ENCODE measurements around the gene PRRT3. TPM values are rescaled to one million over a fixed set of nuclear protein-coding genes. Genes with fewer than 3 reads are reported as not detected.

The PRRT3 gene
- total and polyA plus RNA-seq, 2 of the 8 experiments (the other 6 are each of a cell fraction or from before 2014, with no cell fraction given): 9.0 to 9.2 TPM

DNA sequence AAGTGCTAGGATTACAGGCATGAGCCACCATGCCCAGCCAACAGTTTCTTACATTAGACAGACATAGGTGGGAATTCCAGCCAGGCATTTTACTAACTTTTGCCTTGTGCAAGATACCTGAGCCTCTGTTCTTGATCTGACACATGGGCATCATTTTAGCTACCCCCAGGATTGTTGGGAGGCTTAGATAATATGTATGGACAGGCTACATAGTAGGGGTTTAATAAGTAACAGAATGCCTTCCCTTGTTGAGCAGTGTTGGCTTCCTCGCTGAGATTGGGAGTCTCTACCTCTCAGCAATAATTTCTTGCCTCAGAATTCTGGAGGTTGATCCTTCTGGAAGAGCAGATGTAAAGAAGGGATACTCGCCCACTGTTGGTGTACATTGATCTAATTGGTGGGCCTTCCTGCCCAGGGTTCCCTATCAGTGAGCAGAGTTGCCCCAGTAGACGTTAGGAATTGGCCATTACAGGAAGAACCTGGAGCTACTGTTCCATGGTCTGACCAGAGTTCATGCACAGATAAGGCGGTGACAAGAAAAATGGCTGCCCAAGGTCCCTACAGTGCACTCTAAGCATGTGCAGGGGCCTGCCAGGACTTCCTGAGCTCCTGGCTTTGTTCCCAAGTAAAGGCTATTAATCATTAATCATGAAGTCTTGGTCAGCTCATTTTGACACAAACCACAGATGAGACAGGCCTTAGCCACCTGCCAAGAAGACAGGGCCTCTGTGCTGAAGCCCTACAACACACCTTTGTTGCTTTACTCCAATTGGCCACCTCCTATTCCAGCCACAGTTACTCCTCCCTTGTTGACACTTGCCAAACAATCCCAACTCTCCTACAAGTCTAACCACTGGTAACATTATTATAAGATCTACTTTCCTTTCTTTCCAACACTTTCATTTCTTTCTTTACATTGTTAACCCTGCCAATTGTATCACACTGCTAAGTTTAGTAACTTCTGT is 54.5 kb downstream of the PRRT3 start:
- Histone ChIP-seq H3K4ac (replicated peaks; ENCODE audit: insufficient read length, low read depth, low read length) (no peak overlapping the region), H3K79me2 (ENCODE audit: control insufficient read depth in 1 of 2, insufficient read depth in 2 of 2, low read length in 2 of 2) (peaks cover 0 to 5% of the 10 kb centered on the region in 2 experiments; a peak in 1 of 4 replicates), H3K4me1 (replicated peaks in 1 of 4; ENCODE audit: control insufficient read depth in 3 of 4, insufficient read depth in 4 of 4, low read length in 3 of 4) (peaks cover 0 to 9% (median 7%) of the 10 kb centered on the region in 4 experiments; a peak in 6 of 7 replicates), H3K23me2 (ENCODE audit: low read depth, low read length) (no peaks in the 10 kb centered on the region), H4K5ac (ENCODE audit: insufficient read length, low read depth, low read length) (no peak overlapping the region), H4K20me1 (replicated peaks in 1 of 2; ENCODE audit: control insufficient read depth in 1 of 2, insufficient read depth in 2 of 2, low read length in 2 of 2) (no peaks in the 10 kb centered on the region), H3K56ac (replicated peaks; ENCODE audit: insufficient read length, low read depth, low read length) (no peak overlapping the region), H3K18ac (ENCODE audit: extremely low read depth, low read length) (no peak overlapping the region), H3K36me3 (ENCODE audit: control insufficient read depth in 2 of 4, insufficient read depth in 4 of 4, low read length in 3 of 4) (peaks cover 8 to 14% (median 11%) of the 10 kb centered on the region in 4 experiments; a peak in 7 of 8 replicates), H3K23ac (ENCODE audit: insufficient read length) (no peak overlapping the region), H2BK120ac (replicated peaks; ENCODE audit: low read depth, low read length) (no peak overlapping the region), H3K9ac (replicated peaks in 1 of 4; ENCODE audit: extremely low read depth in 1 of 4, low read depth in 3 of 4, low read length in 3 of 4) (no peak overlapping the region), H2AK5ac (ENCODE audit: low read depth, low read length) (no peak overlapping the region), H4K91ac (replicated peaks; ENCODE audit: insufficient read length, low read length) (no peak overlapping the region), H3K79me1 (ENCODE audit: low read depth, low read length) (no peaks in the 10 kb centered on the region), H4K8ac (ENCODE audit: extremely low read depth, insufficient read depth, low read length) (no peak overlapping the region), H2BK12ac (ENCODE audit: low read depth, low read length) (no peak overlapping the region), H2BK20ac (ENCODE audit: low read length) (no peak overlapping the region), H3K4me3 (ENCODE audit: extremely low read depth in 1 of 4, insufficient read depth in 2 of 4, low read depth in 3 of 4, low read length in 4 of 4) (no peak overlapping the region), H2BK5ac (ENCODE audit: low read depth, low read length) (no peak overlapping the region), H3K4me2 (ENCODE audit: insufficient read depth in 1 of 2, low read depth in 2 of 2, low read length in 2 of 2) (no peak overlapping the region), H3K27ac (ENCODE audit: low read depth, low read length) (no peak overlapping the region), H2BK15ac (ENCODE audit: low read length) (no peak overlapping the region), H3K27me3 (replicated peaks in 1 of 4; ENCODE audit: control insufficient read depth in 3 of 4, extremely low read depth in 1 of 4, insufficient read depth in 3 of 4, low read length in 3 of 4) (no peaks in the 10 kb centered on the region), H3K14ac (ENCODE audit: insufficient read length) (no peak overlapping the region), H2AFZ (ENCODE audit: low read length) (no peak overlapping the region), H3K9me3 (ENCODE audit: insufficient read depth in 2 of 2, low read depth in 1 of 2, low read length in 1 of 2) (no peaks in the 10 kb centered on the region)
- 80% methylated on average over 4 of the region's 4 CpGs; no CpG with 5 or more reads in 1 of the 2 experiments for WGBS, 2 experiments (ENCODE audit: extremely low coverage in 1 of 2, insufficient coverage in 1 of 2, insufficient read length in 1 of 2, insufficient replicate concordance in 2 of 2, low coverage in 1 of 2, low lambda C conversion rate in 2 of 2, missing lambda C conversion rate in 1 of 2)
- ChIA-PET CTCF (ENCODE audit: partially characterized antibody) (interaction anchor here (1.0 to 1.1 kb wide), 3 partner anchors 32 to 78 kb away, joined by 3 read pairs; no protein-coding TSS in a partner anchor), POLR2A (ENCODE audit: partially characterized antibody) (interaction anchor here (1.4 to 1.5 kb wide), 2 partner anchors 23 to 49 kb away, joined by 5 to 6 read pairs; no protein-coding TSS in a partner anchor)
- FAIRE-seq (no peak), DNase-seq (ENCODE audit: low read depth in 1 of 2, low spot score in 2 of 2) (no peak)
- no peak for TF ChIP-seq SAP30 (IDR thresholded peaks at IDR 0.05; ENCODE audit: insufficient read depth, insufficient replicate concordance, low read length)
- no peak for TF ChIP-seq RNF2 (IDR thresholded peaks at IDR 0.05; ENCODE audit: borderline replicate concordance, low read depth, low read length, missing control alignments, poor library complexity, severe bottlenecking)
- TF ChIP-seq, protein P1, sequence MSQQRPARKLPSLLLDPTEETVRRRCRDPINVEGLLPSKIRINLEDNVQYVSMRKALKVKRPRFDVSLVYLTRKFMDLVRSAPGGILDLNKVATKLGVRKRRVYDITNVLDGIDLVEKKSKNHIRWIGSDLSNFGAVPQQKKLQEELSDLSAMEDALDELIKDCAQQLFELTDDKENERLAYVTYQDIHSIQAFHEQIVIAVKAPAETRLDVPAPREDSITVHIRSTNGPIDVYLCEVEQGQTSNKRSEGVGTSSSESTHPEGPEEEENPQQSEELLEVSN (IDR thresholded peaks at IDR 0.05): no peak

Data from H1 (cell line).